GM21526 (cell line): Measurements from ENCODE around the gene TMEM132C.
"Not testable (repeated sequence)": the region's sequence is repeated elsewhere in the genome, so short reads cannot be mapped to it uniquely, and the experiment has no call there.

Experiments
- ATAC-seq: cut with Tn5 transposase; IDR thresholded peaks from one replicate; pipeline ENCODE4 v1.9.1; 2021; ENCODE audit warnings: moderate library complexity; ENCODE audit not compliant: unreplicated experiment, low FRiP score

The TMEM132C gene

GRCh38 chr12:128603573-128604115 is 336.7 kb downstream of the TMEM132C start:
- no peak for ATAC-seq

GRCh38 chr12:128604219-128604618 is 337.2 kb downstream of the TMEM132C start:
- not testable (repeated sequence) for ATAC-seq

DNA sequence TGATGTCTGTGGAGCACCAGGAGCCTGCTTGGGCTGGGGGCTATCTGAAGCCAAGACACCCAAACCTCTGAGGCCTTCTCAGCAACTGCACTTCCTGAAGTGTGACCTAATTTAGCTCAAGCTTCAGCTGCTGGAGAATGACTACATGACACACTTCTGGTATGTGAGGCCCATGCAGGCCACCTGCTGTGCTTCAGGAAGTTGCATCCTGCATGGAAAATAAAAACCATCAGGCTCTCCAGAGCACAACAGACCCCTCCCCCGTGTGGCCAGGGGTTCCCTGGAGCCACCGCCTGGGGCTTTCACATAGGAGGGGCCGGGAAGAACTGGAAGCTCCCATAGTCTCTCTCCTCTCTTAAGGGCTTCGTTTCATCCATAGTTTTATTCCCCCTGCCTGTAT is 339.1 kb downstream of the TMEM132C start:
- no peak for ATAC-seq

DNA sequence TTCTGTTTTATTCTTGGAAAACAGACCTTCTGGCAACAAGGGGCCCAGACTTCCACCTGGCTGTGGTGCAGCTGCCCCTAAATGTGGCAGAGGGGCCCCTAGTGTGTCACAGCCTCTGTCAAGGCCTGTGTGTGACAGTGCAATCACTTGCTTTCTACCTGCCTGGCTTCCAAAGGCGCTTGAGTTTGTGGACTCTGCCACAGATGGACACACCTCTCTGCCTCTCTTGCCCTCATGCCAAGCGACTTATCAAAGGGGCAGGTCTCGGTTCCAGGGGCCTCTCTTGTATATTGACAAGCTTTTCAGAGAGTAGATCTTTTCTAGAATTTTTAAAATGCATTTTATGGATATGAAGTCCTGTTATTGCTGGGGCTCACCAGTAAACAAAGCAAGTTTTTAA is 339.6 kb downstream of the TMEM132C start:
- no peak for ATAC-seq

- no peak for ATAC-seq
These were observed 340.0 kb downstream of the TMEM132C start for GRCh38 chr12:128606970-128607369.

- ATAC-seq = no peak
These were observed 340.7 kb downstream of the TMEM132C start for GRCh38 chr12:128607641-128608040.

DNA sequence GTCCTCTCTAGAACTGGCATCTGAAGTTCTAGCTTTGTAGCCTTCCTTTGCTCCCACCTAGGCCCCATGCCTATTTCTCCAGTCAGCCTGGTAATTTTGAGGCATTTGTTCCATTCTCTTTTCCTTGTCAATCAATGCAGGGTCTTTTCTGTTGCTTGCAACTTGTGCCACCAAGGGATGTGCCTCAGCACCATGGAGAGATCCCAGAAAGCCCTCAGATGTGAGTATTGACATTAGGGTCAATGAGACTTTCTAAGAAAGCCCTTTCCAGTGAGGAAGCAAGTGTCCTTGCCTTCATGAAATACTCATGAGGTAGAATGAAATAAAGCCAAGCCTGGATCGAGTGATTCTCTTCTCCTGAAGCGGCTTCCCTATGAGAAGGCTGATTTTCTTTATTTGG is 342.9 kb downstream of the TMEM132C start:
- no peak for ATAC-seq

GRCh38 chr12:128611736-128612135 is 344.8 kb downstream of the TMEM132C start:
- ATAC-seq = no peak

- no peak for ATAC-seq
These were observed 345.3 kb downstream of the TMEM132C start for GRCh38 chr12:128612150-128612850.

DNA sequence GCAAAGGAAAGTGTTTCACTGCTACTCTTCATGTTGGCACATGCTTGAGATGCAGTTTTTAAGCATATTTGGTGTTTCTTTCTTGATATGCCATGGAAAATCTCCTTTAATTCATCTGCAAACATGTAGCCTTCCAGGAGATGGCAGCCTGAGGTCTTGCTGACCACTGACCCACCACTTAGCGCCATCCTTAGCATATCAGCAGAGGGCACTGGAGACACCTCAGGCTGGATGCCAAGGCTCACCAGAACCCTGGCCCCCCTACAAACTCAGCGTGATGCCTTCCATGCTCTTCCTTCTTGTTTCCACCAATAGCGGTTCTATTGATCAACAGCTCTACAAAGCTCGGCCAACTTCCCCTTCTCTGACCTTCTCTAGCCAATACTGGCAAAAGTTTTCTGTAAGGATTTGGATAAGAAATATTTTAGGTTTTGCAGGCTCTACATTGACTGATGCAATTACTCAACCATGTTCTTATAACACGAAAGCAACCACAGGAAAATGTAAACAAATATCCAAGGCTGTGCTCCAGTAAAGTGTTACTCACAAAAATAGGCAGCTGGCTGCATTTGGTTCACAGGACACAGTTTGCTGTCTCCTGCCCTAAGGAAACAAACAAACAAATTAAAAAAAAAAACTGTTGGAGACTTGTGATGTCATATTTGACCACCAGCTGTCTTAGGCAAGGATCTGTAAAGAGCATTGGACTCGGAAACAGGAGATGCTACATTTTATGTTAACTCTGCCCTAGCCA is 347.0 kb downstream of the TMEM132C start:
- no peak for ATAC-seq

DNA sequence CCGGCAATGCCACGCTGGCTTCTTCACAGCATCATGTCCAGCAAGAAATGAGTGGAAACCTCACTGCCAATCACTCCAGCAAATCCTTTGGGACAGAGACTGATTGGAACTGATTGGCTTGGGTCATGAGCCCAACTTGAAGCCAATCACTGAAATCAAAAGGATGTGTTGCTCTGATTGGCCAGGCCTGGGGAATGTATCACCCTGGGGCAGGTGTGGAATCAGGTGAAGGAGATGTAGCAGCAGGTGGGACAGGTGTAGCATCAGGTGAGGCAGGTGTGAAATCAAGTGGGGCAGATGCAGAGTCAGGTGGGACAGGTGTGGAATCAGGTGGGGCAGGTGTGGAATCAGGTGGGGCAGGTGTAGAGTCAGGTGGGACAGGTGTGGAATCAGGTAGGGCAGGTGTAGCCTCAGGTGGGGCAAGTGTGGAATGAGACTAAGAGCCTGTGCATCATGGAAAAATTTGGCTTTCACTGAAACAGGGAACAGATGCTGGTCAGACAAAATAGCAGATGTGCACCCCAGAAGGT is 350.4 kb downstream of the TMEM132C start:
- ATAC-seq = no peak

DNA sequence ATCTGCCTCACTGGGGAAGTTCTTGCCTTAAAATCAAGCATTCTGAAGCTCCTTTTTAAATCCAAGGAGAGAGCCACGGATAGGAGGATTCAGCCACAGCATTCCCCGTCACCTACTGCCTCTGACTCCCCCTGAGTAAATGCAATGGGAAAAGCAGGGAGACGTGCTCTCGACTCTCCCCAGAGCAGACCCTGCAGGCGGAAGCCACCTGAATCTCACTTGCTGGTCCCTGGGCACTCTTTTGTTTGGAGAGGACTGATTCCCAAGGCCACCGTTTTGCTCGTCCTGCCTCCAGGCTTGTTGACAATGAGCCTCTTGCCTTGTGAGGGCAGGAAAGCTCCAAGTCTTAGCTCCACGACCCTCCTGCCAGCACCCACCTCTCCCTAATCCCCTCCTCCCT is 352.3 kb downstream of the TMEM132C start:
- no peak for ATAC-seq

DNA sequence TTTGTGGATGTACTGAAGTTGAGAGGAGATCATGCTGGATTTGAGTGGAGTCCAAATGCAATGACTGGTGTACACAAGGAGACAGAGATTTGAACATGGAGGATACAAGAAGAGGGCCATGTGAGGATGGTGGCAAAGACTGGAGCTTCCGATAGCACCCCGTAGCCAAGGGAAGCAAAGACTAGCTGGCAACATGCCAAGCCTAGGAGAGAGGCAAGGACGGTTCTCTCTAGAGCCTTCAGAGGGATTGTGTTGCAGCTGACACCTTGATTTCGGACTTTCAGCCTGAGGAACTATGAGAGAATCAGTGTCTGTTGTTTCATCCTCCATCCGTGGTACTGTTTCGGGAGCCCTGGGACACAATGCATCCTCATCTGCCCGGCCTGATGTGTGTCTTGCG is 354.3 kb downstream of the TMEM132C start:
- ATAC-seq = no peak

DNA sequence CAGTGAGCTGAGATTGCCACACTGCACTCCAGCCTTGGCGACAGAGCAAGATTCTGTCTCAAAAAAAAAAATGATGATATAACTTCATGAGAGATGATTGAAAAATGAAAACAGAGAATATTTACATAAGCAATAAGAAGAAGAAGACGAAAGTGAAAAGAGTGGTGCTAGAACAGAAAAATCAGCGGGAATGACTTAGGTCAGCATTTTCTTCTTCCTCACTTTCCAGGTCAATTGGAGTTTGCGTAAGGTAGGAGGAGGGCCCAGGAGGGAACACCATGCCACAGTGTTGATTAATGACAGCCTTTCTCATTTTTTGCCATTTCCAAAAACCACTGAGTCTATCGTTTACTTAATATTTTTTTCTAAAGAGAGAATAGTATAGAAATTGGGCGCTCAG is 356.8 kb downstream of the TMEM132C start:
- ATAC-seq = no peak

DNA sequence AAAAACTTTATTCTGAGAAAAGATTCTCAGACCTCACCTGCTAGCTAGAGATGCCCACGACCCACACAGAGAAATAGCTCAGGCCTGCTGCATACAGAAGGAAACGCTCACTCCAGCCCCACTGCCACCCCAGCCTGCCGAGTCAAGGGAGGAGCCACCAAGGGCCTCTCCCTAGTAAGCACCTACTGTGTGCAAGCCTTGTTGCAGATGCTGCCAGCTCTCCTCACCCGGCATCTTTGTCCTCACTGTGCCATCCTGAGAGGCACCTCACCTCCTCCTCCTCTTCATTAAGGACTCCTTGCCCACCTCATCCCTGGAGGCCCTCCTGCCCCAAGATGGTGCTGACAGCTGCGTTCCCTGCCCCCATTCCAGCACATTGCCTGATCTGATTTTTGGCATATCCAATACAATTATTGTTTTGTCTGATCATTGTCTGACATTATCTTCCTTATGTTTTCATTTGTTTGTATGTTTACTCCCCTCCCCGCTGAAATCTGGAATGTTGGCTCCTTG is 359.9 kb downstream of the TMEM132C start:
- no peak for ATAC-seq

DNA sequence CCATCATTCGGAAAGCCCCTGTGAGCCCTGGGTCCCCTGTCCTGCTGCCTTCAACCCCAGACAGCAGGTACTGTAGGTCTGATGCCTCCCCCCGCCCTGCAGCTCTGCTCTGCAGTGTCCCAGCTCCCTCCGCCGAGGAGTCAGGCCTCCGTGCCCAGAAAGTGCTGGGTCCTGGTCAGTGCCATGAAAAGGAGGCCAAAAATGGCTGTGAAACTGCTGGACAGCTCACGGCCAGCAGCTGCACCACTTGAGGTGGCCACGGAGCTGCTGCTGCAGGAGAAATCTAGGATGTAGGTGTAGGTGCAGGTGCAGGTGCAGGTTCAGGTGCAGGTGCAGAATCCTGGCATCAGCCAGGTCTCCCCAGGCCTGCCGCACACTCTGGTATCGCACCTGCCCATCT is 360.7 kb downstream of the TMEM132C start:
- ATAC-seq = no peak

- ATAC-seq = no peak
These were observed 363.0 kb downstream of the TMEM132C start for GRCh38 chr12:128629979-128630378.

DNA sequence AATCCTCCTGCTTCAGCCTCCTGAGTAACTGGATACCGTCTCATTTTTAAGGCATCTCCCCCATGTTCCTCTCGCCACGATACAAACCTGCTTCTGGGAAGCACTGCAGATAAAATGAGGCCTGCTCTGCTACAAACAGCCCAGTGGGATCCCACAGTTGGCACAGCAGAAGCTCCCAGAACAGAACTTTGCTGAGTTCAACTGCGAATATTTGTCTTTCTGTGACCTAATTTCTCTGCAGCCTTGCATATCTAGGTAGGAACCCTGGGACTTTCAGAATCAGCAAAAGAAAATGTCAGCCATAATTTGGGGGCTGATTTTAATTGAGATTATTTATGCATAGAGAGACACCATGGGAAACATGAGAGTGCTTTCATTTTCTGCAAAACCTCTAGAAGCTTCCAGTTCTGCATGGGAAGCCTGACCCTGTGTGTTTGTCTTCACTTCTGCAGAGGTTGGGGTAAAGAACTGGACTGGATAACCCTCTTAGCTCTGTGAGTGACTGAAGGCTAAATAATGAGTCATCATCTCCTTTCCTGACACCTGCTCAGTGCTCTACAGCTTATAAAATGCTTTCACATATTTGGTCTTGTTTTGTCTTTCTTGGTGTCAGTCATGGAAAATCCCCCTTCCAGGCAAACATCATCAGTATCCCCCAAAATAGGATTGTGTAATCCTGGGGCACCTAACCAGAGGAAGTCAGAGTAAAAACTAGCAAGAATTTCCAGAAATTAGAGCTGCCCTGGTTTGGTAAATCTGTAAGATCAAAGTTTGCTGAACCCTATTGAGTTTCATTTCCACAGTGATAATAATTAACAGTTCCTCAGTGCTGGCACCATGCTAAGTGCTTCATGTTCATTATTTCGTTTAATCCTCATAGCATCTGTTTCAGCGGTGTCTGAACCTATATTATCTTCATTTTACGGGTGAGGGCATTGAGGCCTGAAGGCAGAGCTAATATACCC is 371.0 kb downstream of the TMEM132C start:
- ATAC-seq = peak; percentile 59

GRCh38 chr12:128639089-128639488 is 372.1 kb downstream of the TMEM132C start:
- ATAC-seq = no peak

GRCh38 chr12:128643155-128643554 is 376.2 kb downstream of the TMEM132C start:
- no peak for ATAC-seq
